SK-N-SH treated with all-trans-retinoic acid at 6 μM for 48 hours (cell line): ENCODE data around the gene CCDC88C.

ENCODE experiments used
- ATAC-seq: fragments of 200-7000 bp; cut with Tn5 transposase; 3 replicates; pipeline ENCODE4 v1.9.1; 2020; ENCODE audit warnings: mild to moderate bottlenecking, moderate library complexity
- ARNTL ChIP-seq: fragments of 450-650 bp; formaldehyde crosslinking; IDR thresholded peaks from 2 replicates; pipeline ENCODE4 v1.5.0; 2020; ENCODE audit warnings: low read depth, mild to moderate bottlenecking, moderate library complexity, borderline replicate concordance
- BACH2 ChIP-seq: fragments of 250-450 bp; sonication (Bioruptor Pico); IDR thresholded peaks from 2 replicates; pipeline ENCODE4 v1.9.0; 2021; ENCODE audit warnings: mild to moderate bottlenecking, borderline replicate concordance
- CSDC2 ChIP-seq: fragments of 250-450 bp; sonication (Bioruptor Pico); IDR thresholded peaks from 2 replicates; pipeline ENCODE4 v1.5.0; 2020; ENCODE audit warnings: mild to moderate bottlenecking, moderate library complexity
- ESRRG ChIP-seq: fragments of 250-450 bp; sonication (Bioruptor Pico); IDR thresholded peaks from 2 replicates; pipeline ENCODE4 v1.6.1; 2021; ENCODE audit warnings: mild to moderate bottlenecking
- OSR1 ChIP-seq: fragments of 250-450 bp; sonication (Bioruptor Pico); IDR thresholded peaks from 2 replicates; pipeline ENCODE4 v1.8.0; 2022; ENCODE audit warnings: moderate library complexity, mild to moderate bottlenecking, inconsistent platforms
- RARB ChIP-seq: fragments of 250-450 bp; sonication (Bioruptor Pico); IDR thresholded peaks from 2 replicates; pipeline ENCODE4 v1.8.0; 2021; ENCODE audit warnings: mild to moderate bottlenecking, moderate library complexity
- SNAI2 ChIP-seq: fragments of 250-450 bp; sonication (Bioruptor Pico); IDR thresholded peaks from 2 replicates; pipeline ENCODE4 v1.5.0; 2020; ENCODE audit warnings: mild to moderate bottlenecking, moderate library complexity
- TCF4 ChIP-seq: fragments of 250-450 bp; sonication (Bioruptor Pico); IDR thresholded peaks from 2 replicates; pipeline ENCODE4 v1.8.0; 2021; ENCODE audit warnings: mild to moderate bottlenecking, moderate library complexity, borderline replicate concordance
- TOX ChIP-seq: fragments of 250-450 bp; sonication (Bioruptor Pico); IDR thresholded peaks from 2 replicates; pipeline ENCODE4 v1.8.0; 2021; ENCODE audit warnings: mild to moderate bottlenecking, moderate library complexity, borderline replicate concordance
- ZC3H10 ChIP-seq: fragments of 250-450 bp; sonication (Bioruptor Pico); IDR thresholded peaks from 2 replicates; pipeline ENCODE4 v1.5.1; 2021; ENCODE audit warnings: mild to moderate bottlenecking, moderate library complexity
- ZFP30 ChIP-seq: fragments of 450-650 bp; formaldehyde crosslinking; IDR thresholded peaks from 2 replicates; pipeline ENCODE4 v1.5.0; 2022; ENCODE audit warnings: mild to moderate bottlenecking, moderate library complexity
- ZNF565 ChIP-seq: fragments of 450-650 bp; formaldehyde crosslinking; conservative IDR thresholded peaks from 2 replicates; pipeline ENCODE4 v1.5.0; 2020; ENCODE audit warnings: low read depth, mild to moderate bottlenecking, moderate library complexity
- ZNF70 ChIP-seq: fragments of 450-650 bp; formaldehyde crosslinking; IDR thresholded peaks from 2 replicates; pipeline ENCODE4 v1.5.0; 2020; ENCODE audit warnings: mild to moderate bottlenecking, moderate library complexity
- ZNF8 ChIP-seq: fragments of 450-650 bp; formaldehyde crosslinking; IDR thresholded peaks from 2 replicates; pipeline ENCODE4 v1.5.0; 2020; ENCODE audit warnings: mild to moderate bottlenecking, moderate library complexity
- TF ChIP-seq, protein P1 (sequence below): fragments of 250-450 bp; sonication (Bioruptor Pico); IDR thresholded peaks from 2 replicates; pipeline ENCODE4 v1.5.0; 2020; ENCODE audit warnings: mild to moderate bottlenecking, moderate library complexity
- TF ChIP-seq, protein P2 (sequence below): fragments of 250-450 bp; sonication (Bioruptor Pico); IDR thresholded peaks from 2 replicates; pipeline ENCODE4 v1.5.1; 2021; ENCODE audit warnings: mild to moderate bottlenecking, moderate library complexity
- TF ChIP-seq, protein P3 (sequence below): fragments of 250-450 bp; sonication (Bioruptor Pico); IDR thresholded peaks from 2 replicates; pipeline ENCODE4 v1.8.0; 2020; ENCODE audit warnings: mild to moderate bottlenecking, moderate library complexity, borderline replicate concordance

The CCDC88C gene

DNA sequence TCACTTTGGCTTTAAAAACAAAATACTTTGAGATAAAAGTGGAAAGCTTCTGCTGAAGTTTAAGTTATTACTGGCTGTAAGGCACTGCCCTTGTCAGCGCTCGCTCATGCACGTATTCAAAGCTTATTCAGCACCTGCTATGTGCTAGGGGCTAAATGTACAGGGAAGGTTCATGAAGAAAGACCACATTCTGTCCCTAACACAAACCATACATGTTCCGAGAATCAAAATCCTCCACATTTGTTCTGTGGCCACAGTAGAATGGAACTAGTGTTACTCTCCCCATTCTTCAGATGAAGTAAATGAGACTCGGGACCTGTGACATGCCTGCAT, 139.3 kb downstream of the CCDC88C start:
- ATAC-seq: no peak
- no peak for TF ChIP-seq ARNTL (CRISPR knock-in tag)
- TF ChIP-seq, protein P1, sequence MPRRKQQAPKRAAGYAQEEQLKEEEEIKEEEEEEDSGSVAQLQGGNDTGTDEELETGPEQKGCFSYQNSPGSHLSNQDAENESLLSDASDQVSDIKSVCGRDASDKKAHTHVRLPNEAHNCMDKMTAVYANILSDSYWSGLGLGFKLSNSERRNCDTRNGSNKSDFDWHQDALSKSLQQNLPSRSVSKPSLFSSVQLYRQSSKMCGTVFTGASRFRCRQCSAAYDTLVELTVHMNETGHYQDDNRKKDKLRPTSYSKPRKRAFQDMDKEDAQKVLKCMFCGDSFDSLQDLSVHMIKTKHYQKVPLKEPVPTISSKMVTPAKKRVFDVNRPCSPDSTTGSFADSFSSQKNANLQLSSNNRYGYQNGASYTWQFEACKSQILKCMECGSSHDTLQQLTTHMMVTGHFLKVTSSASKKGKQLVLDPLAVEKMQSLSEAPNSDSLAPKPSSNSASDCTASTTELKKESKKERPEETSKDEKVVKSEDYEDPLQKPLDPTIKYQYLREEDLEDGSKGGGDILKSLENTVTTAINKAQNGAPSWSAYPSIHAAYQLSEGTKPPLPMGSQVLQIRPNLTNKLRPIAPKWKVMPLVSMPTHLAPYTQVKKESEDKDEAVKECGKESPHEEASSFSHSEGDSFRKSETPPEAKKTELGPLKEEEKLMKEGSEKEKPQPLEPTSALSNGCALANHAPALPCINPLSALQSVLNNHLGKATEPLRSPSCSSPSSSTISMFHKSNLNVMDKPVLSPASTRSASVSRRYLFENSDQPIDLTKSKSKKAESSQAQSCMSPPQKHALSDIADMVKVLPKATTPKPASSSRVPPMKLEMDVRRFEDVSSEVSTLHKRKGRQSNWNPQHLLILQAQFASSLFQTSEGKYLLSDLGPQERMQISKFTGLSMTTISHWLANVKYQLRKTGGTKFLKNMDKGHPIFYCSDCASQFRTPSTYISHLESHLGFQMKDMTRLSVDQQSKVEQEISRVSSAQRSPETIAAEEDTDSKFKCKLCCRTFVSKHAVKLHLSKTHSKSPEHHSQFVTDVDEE (CRISPR knock-in tag): no peak
- TF ChIP-seq, protein P2, sequence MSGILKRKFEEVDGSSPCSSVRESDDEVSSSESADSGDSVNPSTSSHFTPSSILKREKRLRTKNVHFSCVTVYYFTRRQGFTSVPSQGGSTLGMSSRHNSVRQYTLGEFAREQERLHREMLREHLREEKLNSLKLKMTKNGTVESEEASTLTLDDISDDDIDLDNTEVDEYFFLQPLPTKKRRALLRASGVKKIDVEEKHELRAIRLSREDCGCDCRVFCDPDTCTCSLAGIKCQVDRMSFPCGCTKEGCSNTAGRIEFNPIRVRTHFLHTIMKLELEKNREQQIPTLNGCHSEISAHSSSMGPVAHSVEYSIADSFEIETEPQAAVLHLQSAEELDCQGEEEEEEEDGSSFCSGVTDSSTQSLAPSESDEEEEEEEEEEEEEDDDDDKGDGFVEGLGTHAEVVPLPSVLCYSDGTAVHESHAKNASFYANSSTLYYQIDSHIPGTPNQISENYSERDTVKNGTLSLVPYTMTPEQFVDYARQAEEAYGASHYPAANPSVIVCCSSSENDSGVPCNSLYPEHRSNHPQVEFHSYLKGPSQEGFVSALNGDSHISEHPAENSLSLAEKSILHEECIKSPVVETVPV (CRISPR knock-in tag): no peak

DNA sequence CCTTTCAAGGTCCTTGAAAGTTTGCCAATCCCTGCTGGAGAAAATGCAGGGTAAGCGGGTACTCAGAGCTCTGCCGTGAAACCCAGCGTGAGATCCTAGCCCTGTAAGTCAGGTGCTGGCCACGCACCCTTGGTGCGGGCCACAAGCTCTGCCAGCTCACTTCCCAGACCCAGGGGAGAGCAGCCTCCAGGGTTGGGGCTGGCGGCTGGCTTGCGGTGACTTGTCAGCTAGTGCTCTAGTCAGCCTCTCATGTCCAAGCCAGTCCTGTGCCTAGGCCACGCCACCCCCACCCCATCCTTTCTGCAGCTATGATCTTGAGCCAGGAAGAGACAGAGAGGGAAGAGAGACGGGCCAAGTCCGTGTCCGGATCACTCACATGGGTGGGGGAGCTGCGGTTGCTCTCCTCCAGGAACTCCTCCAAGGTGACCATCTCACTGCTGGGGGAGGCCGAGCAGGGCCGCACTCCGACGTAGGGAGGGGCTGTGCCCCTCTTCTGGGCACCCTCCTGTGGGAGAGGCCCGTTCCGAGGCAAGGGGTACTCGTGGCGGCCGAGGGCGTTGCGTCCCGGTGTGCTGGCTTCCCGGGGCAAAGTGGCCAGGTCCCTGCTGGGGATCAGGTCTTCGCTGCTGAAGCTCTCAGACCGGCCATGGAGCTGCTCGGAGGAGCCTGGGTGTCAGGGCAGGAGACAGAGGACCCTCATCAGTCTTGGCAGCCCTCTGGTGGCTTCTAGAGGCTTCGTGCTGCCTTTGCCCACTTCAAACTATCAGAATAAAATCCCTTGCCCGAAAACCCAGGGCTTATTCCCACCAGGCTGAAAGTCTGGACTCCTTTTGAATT, 139.9 kb downstream of the CCDC88C start:
- TF ChIP-seq SNAI2 (CRISPR knock-in tag): no peak
- TF ChIP-seq ARNTL (CRISPR knock-in tag): no peak
- TF ChIP-seq OSR1: no peak
- no peak for TF ChIP-seq CSDC2 (CRISPR knock-in tag)
- no peak for TF ChIP-seq ESRRG
- TF ChIP-seq ZNF565 (CRISPR knock-in tag): no peak
- no peak; the same call in 2 of the 3 replicates for ATAC-seq

DNA sequence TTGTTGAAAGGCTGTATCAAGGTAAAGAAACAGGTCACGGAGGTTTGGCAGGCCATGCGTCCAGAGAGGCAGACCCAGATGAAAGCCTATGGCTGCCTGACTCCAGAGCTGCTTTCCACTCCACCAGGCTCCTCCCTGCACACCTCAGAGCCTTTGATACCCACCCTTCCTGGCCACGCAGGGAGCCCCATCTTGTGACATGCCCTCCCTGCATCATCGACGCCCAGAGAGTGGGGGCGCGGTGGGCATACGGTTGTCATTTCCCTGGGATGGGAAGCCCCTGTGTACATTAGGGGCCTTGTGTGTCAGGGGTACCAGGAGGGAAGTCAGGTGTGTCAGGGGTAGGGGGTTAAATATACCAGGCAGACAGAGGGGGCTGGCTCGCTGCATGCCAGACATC, 142.8 kb downstream of the CCDC88C start:
- no peak for ATAC-seq
- TF ChIP-seq BACH2 (CRISPR knock-in tag) (no peak), TCF4 (CRISPR knock-in tag) (no peak), TOX (CRISPR knock-in tag) (no peak), ZC3H10 (no peak), SNAI2 (CRISPR knock-in tag) (no peak), RARB (CRISPR knock-in tag) (no peak), ESRRG (no peak), ZNF8 (CRISPR knock-in tag) (no peak)
- TF ChIP-seq, protein P1 (CRISPR knock-in tag): no peak
- TF ChIP-seq, protein P3, sequence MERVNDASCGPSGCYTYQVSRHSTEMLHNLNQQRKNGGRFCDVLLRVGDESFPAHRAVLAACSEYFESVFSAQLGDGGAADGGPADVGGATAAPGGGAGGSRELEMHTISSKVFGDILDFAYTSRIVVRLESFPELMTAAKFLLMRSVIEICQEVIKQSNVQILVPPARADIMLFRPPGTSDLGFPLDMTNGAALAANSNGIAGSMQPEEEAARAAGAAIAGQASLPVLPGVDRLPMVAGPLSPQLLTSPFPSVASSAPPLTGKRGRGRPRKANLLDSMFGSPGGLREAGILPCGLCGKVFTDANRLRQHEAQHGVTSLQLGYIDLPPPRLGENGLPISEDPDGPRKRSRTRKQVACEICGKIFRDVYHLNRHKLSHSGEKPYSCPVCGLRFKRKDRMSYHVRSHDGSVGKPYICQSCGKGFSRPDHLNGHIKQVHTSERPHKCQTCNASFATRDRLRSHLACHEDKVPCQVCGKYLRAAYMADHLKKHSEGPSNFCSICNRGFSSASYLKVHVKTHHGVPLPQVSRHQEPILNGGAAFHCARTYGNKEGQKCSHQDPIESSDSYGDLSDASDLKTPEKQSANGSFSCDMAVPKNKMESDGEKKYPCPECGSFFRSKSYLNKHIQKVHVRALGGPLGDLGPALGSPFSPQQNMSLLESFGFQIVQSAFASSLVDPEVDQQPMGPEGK: no peak

DNA sequence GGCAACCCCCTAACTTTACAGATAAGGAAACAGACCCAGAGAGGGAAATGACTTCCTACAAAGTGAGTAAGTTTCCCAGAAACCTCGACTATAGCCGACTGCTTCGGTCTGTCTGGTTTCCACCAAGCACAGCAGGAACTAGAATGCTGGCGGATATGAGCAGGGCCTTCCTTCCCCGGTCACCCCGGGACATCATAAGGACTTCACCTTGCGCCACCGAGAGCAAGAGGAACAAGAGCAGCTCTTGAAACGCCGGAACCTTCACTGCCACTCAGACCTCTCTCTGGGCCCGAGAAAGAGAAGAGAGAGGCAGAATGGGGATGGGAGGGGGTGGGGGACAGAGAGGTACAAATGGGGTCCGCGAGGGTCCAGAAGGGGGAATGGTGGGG, 143.7 kb downstream of the CCDC88C start:
- TF ChIP-seq, protein P1 (CRISPR knock-in tag): no peak
- TF ChIP-seq ZNF70 (no peak), ARNTL (CRISPR knock-in tag) (no peak), ZFP30 (CRISPR knock-in tag) (no peak)
- ATAC-seq: no peak
